PC-3 (cell line): ENCODE results near the gene PCDH15.

ENCODE experiments used
- CTCF ChIP-seq: fragments of 300-600 bp; sonication (generic); conservative IDR thresholded peaks from 2 replicates; pipeline ENCODE4 v1.5.1; 2017; ENCODE audit warnings: antibody characterized with exemption, low read depth, mild to moderate bottlenecking, low read length
- EZH2 ChIP-seq: fragments of 300-600 bp; sonication (generic); IDR thresholded peaks from one replicate; pipeline ENCODE4 v1.6.1; 2017; ENCODE audit warnings: antibody characterized with exemption, mild to moderate bottlenecking, low read length; ENCODE audit not compliant: unreplicated experiment
- EZH2phosphoT487 ChIP-seq: fragments of 300-600 bp; sonication (generic); IDR thresholded peaks from 2 replicates; pipeline ENCODE4 v1.6.1; 2018; ENCODE audit warnings: mild to moderate bottlenecking, antibody characterized with exemption, low read length, borderline replicate concordance

DNA sequence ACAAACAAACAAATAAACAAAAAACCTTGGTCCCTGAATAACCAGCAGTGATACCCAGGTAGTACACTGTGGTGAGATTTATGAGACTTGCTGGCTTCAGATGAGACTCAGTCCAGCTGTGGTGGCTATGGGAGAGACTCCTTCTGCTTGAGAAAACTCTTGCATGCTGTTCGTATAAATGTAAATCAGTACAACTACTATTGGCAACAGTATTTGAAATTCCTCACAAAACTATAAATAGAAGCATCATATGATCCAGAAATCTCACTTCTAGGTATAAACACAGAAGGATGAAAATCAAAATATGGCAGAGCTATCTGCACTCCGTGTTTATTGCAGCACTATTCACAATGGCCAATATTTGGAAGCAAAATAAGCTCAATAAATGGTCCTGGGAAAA is 692.1 kb downstream of the PCDH15 start:
- TF ChIP-seq CTCF (no peak), EZH2phosphoT487 (no peak), EZH2 (no peak)
